Measurements from ENCODE around the gene SPINK6. TPM values are rescaled to one million over a fixed set of nuclear protein-coding genes. Genes with fewer than 3 reads are reported as not detected.

The SPINK6 gene
- total RNA-seq, 4 donors from 2014 or later = not detected

DNA sequence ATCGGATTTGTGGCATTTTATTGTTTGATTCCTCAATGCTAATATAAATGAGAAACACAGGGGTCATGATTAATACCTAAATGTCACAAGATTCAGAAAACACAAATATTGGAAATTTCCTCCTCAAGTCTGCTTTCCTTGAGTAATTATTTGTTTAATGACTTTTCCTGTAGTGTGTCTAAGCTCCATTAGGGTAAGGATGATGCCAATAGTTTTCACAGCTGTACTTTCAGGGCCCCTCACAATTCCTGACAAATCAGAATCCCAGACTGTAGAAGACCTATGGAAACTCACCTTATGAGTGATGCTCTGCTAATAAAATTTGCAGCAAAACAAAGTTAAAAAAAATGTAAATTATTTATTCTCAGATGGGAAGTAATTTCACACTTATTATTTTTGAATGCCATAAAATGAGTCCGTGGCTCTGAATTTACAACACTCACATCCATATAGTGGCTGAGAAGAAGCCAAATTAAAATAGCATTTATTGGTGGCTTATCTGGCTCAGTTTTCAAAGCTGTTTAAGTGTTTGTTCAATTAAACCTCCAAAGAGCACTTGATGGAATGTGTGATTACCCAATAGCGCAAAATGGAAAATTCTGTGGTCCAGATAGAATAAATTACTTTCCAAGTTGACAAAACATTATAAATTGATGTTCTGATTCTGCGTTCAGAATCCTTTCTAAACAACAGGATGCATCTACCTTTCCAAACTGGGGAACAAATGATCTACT, 36.1 kb upstream of the SPINK6 start:
- no peaks in the 10 kb centered on the region for H3K27me3 ChIP-seq
- H3K9me3 ChIP-seq = no peaks in the 10 kb centered on the region
- no peaks in the 10 kb centered on the region for H3K4me1 ChIP-seq
- no peak overlapping the region for H3K4me3 ChIP-seq
- H3K27ac ChIP-seq = no peak overlapping the region
- no peaks in the 10 kb centered on the region for H3K36me3 ChIP-seq
- no peak for DNase-seq
- in situ Hi-C loops (cut with MboI; ENCODE audit: low sequenced_read_pairs in 4 of 4) (no loop called here), intact Hi-C loops (cut with DNase I; ENCODE audit: low total_unique reads) (no loop called here)
- TF ChIP-seq, protein P1, sequence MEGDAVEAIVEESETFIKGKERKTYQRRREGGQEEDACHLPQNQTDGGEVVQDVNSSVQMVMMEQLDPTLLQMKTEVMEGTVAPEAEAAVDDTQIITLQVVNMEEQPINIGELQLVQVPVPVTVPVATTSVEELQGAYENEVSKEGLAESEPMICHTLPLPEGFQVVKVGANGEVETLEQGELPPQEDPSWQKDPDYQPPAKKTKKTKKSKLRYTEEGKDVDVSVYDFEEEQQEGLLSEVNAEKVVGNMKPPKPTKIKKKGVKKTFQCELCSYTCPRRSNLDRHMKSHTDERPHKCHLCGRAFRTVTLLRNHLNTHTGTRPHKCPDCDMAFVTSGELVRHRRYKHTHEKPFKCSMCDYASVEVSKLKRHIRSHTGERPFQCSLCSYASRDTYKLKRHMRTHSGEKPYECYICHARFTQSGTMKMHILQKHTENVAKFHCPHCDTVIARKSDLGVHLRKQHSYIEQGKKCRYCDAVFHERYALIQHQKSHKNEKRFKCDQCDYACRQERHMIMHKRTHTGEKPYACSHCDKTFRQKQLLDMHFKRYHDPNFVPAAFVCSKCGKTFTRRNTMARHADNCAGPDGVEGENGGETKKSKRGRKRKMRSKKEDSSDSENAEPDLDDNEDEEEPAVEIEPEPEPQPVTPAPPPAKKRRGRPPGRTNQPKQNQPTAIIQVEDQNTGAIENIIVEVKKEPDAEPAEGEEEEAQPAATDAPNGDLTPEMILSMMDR (IDR thresholded peaks at IDR 0.05 in 4 of 5, conservative IDR thresholded peaks at IDR 0.05 in 1 of 5) = no peak
- TF ChIP-seq POLR2A (IDR thresholded peaks at IDR 0.05) = no peak
- no peak for ATAC-seq

DNA sequence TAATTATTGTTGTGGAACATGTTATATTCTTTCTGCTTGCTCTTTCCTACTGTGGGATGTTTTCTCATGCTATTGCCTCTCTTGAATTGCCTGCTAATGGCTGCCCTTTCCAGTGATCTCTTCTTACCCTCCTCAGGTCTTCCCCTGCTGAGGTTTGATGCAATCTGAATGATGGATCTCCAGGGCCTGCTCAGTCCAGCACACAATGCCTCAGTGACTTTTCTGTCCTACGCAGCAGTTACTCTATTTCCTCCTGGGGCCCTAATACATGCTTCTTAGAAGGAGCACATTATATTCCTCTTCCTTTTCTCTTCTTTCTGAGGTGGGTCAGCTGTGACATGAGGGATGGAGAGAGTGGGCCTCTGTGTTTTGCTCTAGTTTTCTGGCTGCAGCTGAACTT, 34.6 kb upstream of the SPINK6 start, which contains the start of gene SPINK14:
TSS of gene SPINK14 (plus strand) at position 301 of the 400 bp plus-strand sequence. CDS start 1,187 bp downstream, outside the sequence.
- no peaks in the 10 kb centered on the region for H3K4me1 ChIP-seq
- no peaks in the 10 kb centered on the region for H3K9me3 ChIP-seq
- H3K4me3 ChIP-seq = no peak within 1 kb of the TSS
- no peaks in the 10 kb centered on the region for H3K27me3 ChIP-seq
- H3K27ac ChIP-seq = no peak within 1 kb of the TSS
- no peaks in the 10 kb centered on the region for H3K36me3 ChIP-seq
- DNase-seq = no peak
- intact Hi-C loops (cut with DNase I; ENCODE audit: low total_unique reads) = no loop called here
- in situ Hi-C loops (cut with MboI; ENCODE audit: low sequenced_read_pairs in 4 of 4) = no loop called here
- TF ChIP-seq POLR2A (IDR thresholded peaks at IDR 0.05) = no peak
- TF ChIP-seq, protein P1 (IDR thresholded peaks at IDR 0.05 in 4 of 5, conservative IDR thresholded peaks at IDR 0.05 in 1 of 5) = no peak
- no peak for ATAC-seq

DNA sequence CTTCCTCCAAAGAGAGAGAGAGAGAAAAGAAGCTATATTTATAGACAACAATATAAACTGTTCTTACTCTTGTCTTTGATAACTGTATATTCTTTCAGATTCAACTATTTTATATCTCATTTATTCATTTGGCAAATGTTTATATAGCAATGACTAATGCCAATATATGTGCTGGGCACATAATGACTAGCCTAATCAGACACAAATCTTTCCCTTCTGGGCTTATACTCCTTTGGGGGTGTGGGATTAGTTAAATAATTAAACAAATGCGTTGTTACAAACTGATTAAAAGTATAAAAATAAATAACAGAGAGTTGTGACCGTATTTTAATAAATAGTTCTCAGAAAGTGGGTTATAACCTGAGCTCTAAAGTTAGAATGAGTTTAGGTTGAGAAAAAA, 30.5 kb upstream of the SPINK6 start:
- Histone ChIP-seq H3K4me1 (no peaks in the 10 kb centered on the region), H3K9me3 (no peaks in the 10 kb centered on the region), H3K4me3 (no peak overlapping the region), H3K27ac (no peak overlapping the region), H3K27me3 (no peaks in the 10 kb centered on the region), H3K36me3 (no peaks in the 10 kb centered on the region)
- intact Hi-C loops (cut with DNase I; ENCODE audit: low total_unique reads) (no loop called here), in situ Hi-C loops (cut with MboI; ENCODE audit: low sequenced_read_pairs in 4 of 4) (loop anchor here in 1 of 4 donors (10.0 kb wide), 1 partner anchor 552 kb away; no protein-coding TSS in a partner anchor)
- TF ChIP-seq POLR2A (IDR thresholded peaks at IDR 0.05) = no peak
- TF ChIP-seq, protein P1 (IDR thresholded peaks at IDR 0.05 in 4 of 5, conservative IDR thresholded peaks at IDR 0.05 in 1 of 5) = no peak
- ATAC-seq = no peak
- no peak for DNase-seq

DNA sequence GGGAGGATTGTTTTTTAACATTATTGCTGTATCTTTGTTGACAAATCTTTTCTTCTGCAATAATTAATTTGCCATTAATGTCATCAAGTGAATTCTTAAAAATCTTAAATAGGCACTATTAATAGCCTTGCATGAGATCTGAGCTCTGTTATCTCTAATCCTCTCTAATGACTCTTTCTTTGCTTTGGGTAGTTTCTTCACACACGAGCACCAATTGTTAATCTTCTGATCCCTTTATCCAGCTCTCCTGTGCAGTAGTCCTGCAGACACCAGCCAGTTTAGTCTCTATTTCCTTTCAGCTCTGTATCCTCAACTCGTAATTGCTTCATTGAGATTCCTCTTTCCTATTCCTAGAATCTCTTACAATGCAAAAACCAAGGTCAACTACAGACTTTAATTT, 26.4 kb upstream of the SPINK6 start:
- no peak for DNase-seq
- Histone ChIP-seq H3K9me3 (no peaks in the 10 kb centered on the region), H3K36me3 (no peaks in the 10 kb centered on the region), H3K4me3 (no peak overlapping the region), H3K4me1 (no peaks in the 10 kb centered on the region), H3K27me3 (no peaks in the 10 kb centered on the region), H3K27ac (no peak overlapping the region)
- TF ChIP-seq POLR2A (IDR thresholded peaks at IDR 0.05) = no peak
- TF ChIP-seq, protein P1 (IDR thresholded peaks at IDR 0.05 in 4 of 5, conservative IDR thresholded peaks at IDR 0.05 in 1 of 5) = no peak
- intact Hi-C loops (cut with DNase I; ENCODE audit: low total_unique reads) (no loop called here), in situ Hi-C loops (cut with MboI; ENCODE audit: low sequenced_read_pairs in 4 of 4) (loop anchor here in 3 of 4 donors (5.0 to 25.0 kb wide), 3 partner anchors 548 to 936 kb away; no protein-coding TSS in a partner anchor)
- ATAC-seq = no peak

Data from gastrocnemius medialis (tissue), 4 donors.